Stomach (tissue), 9 donors: ENCODE results near the gene STRADB. TPM values are rescaled to one million over a fixed set of nuclear protein-coding genes. Genes with fewer than 3 reads are reported as not detected.
"Not testable (repeated sequence)": the region's sequence is repeated elsewhere in the genome, so short reads cannot be mapped to it uniquely, and the experiment has no call there.

ENCODE experiments used
- DNase-seq, 2 donors: peaks; one replicate each; pipeline versions ENCODE4 v3.0.0 to v3.0.0-alpha.2; 2013 to 2019
- H3K27ac ChIP-seq, 5 donors: fragments of 200-600 bp in 4 of 5; sonication (generic) in 4 of 5; one replicate each; pipeline ENCODE4 v1.5.1; 2013 to 2019; ENCODE audit warnings: mild to moderate bottlenecking in 1 of 5, moderate library complexity in 1 of 5
- H3K27me3 ChIP-seq, 3 donors: fragments of 200-600 bp; sonication (generic); one replicate each; pipeline ENCODE4 v1.5.1; 2017 to 2019; ENCODE audit warnings: mixed run types in 1 of 3
- H3K36me3 ChIP-seq, 4 donors: fragments of 200-600 bp; sonication (generic); 1 replicate in 3 of 4; 2 replicates in 1 of 4; pipeline ENCODE4 v1.5.1; 2016 to 2019
- H3K4me1 ChIP-seq, 4 donors: fragments of 200-600 bp; sonication (generic); one replicate each; pipeline ENCODE4 v1.5.1; 2016 to 2019
- H3K4me3 ChIP-seq, 4 donors: fragments of 200-600 bp; sonication (generic) in 3 of 4; one replicate each; pipeline ENCODE4 v1.5.1; 2016 to 2019; ENCODE audit warnings: mild to moderate bottlenecking in 1 of 4
- H3K9me3 ChIP-seq, 4 donors: fragments of 200-600 bp; sonication (generic); one replicate each; pipeline ENCODE4 v1.5.1; 2016 to 2019
- CTCF ChIP-seq, 7 experiments: fragments of 450-650 bp in 4 of 7; fragments of 200-600 bp in 3 of 7; sonication (generic) in 3 of 7; IDR thresholded peaks; one replicate each; pipeline ENCODE4 v1.5.1; 2016 to 2019; ENCODE audit warnings: antibody characterized with exemption in 7 of 7, control low read depth in 2 of 7, mild to moderate bottlenecking in 1 of 7
- EP300 ChIP-seq: sonication (generic); formaldehyde crosslinking; IDR thresholded peaks from one replicate; pipeline ENCODE4 v1.6.1; 2017; ENCODE audit warnings: antibody characterized with exemption
- POLR2A ChIP-seq, 4 donors: fragments of 450-650 bp; IDR thresholded peaks; one replicate each; pipeline ENCODE4 v1.6.1; 2016; ENCODE audit warnings: antibody characterized with exemption in 4 of 4, control low read depth in 2 of 4, mild to moderate bottlenecking in 1 of 4, moderate library complexity in 1 of 4
- POLR2AphosphoS5 ChIP-seq, 3 donors: sonication (generic); formaldehyde crosslinking; IDR thresholded peaks; one replicate each; pipeline ENCODE4 v1.6.1; 2016; ENCODE audit warnings: antibody characterized with exemption in 3 of 3
- WGBS, 5 donors: extraction: QIAGEN DNeasy Blood & Tissue Kit in 3 of 5; methylation state at CpG; one replicate each; pipeline versions ENCODE4 v1.1.5 to v1.1.7; 2013 to 2018; 5-methylcytosine and 5-hydroxymethylcytosine counted together
- intact Hi-C: fragments of 100-400 bp; cut with DNase I; formaldehyde crosslinking; loops from one replicate; pipeline ENCODE4 v1.15.1; 2023; ENCODE audit warnings: low total_unique reads
- polyA plus RNA-seq, 3 donors: library from polyadenylated mRNA; stranded (reverse); fragments of 200-250 nt; gene quantifications; one replicate each; pipeline ENCODE4 v1.2.3, GENCODE V29; 2013
- total RNA-seq, 5 donors: library from RNA; depleted of rRNA; stranded (reverse); fragments of >200 nt; gene quantifications; one replicate each; pipeline versions ENCODE4 v1.1.0 to v1.2.3, GENCODE V29; 2014 to 2016
- donor health status: healthy with polysubstance abuse.
- donor health status: Bipolar disorder and iron deficiency.
- donor health status: healthy.

STRADB gene
- total and polyA plus RNA-seq, 8 donors = 7.9 to 93.4 (median 22.9) TPM

DNA sequence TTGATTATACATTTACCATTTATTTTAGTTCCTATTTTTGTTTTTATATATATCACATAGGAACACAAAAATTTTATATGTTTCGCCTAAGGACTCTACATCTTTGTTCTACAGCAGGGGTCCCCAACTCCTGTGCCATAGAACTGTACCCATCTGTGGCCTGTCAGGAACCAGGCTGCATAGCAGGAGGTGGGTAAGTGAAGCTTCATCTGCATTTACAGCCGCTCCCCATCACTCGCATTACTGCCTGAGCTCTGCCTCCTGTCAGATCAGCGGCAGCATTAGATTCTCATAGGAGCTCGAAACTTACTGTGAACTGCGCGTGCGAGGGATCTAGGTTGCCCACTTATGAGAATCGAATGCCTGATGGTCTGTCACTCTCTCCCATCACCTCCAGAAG is 25.6 kb upstream of the STRADB start:
- Histone ChIP-seq H3K27ac (no peak overlapping the region), H3K9me3 (no peaks in the 10 kb centered on the region), H3K36me3 (no peaks in the 10 kb centered on the region), H3K4me3 (no peak overlapping the region), H3K27me3 (no peaks in the 10 kb centered on the region), H3K4me1 (peaks cover 0 to 13% (median 4%) of the 10 kb centered on the region in 4 donors)
- no peak for DNase-seq
- 91 to 98% (median 92%) methylated on average over 9 of the region's 9 CpGs for WGBS, 5 donors
- TF ChIP-seq POLR2A (IDR thresholded peaks at IDR 0.05) (no peak), EP300 (no peak)
- intact Hi-C loops = no loop called here

DNA sequence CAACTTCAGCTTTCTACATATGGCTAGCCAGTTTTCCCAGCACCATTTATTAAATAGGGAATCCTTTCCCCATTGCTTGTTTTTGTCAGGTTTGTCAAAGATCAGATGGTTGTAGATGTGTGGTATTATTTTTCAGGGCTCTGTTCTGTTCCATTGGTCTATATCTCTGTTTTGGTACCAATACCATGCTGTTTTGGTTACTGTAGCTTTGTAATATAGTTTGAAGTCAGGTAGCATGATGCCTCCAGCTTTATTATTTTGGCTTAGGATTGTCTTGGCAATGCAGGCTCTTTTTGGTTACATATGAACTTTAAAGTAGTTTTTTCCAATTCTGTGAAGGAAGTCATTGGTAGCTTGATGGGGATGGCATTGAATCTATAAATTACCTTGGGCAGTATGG is 23.2 kb upstream of the STRADB start:
- H3K4me3 ChIP-seq, H3K36me3 ChIP-seq, DNase-seq, H3K27me3 ChIP-seq, H3K9me3 ChIP-seq, H3K27ac ChIP-seq, intact Hi-C loops: not testable (repeated sequence)
- peaks cover 8 to 28% (median 19%) of the 10 kb centered on the region in 4 donors for H3K4me1 ChIP-seq

- H3K27ac ChIP-seq, H3K9me3 ChIP-seq, H3K36me3 ChIP-seq, H3K4me3 ChIP-seq, intact Hi-C loops, H3K27me3 ChIP-seq, DNase-seq: not testable (repeated sequence)
- H3K4me1 ChIP-seq = peaks cover 8 to 33% (median 23%) of the 10 kb centered on the region in 4 donors
- WGBS, 5 donors = 86 to 98% (median 91%) methylated on average over 5 to 6 of the region's 6 CpGs
Measured at GRCh38 chr2:201429835-201430234, 21.7 kb upstream of the STRADB start.

- peaks cover 8 to 30% (median 23%) of the 10 kb centered on the region in 4 donors for H3K4me1 ChIP-seq
- WGBS, 5 donors = 96 to 98% (median 96%) methylated on average over 12 of the region's 12 CpGs
- H3K36me3 ChIP-seq, H3K27ac ChIP-seq, H3K27me3 ChIP-seq, DNase-seq, H3K4me3 ChIP-seq, intact Hi-C loops, H3K9me3 ChIP-seq: not testable (repeated sequence)
Measured at GRCh38 chr2:201430322-201430721, 21.2 kb upstream of the STRADB start.

DNA sequence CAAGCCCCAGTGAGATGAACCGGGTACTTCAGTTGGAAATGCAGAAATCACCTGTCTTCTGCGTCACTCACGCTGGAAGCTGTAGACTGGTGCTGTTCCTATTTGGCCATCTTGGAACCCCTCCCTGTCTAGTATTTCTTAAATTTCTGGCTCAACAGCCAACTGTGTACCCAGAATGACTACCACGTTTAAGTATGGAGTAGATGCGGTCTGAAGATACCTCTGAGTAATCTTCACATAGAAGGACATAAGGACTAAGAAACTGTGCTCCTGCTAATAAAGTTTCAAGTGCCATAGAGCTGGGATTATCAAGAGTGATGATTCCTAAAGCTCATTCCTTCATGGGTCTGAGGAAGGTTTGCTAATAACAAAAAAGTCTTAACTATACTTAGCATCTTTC is 20.7 kb upstream of the STRADB start:
- no peak overlapping the region for H3K4me3 ChIP-seq
- no peak for TF ChIP-seq EP300
- H3K27ac ChIP-seq = no peak overlapping the region
- no peak for DNase-seq
- WGBS, 5 donors = 75 to 99% (median 97%) methylated on average over 4 to 5 of the region's 5 CpGs
- H3K27me3 ChIP-seq = no peaks in the 10 kb centered on the region
- no peaks in the 10 kb centered on the region for H3K36me3 ChIP-seq
- H3K9me3 ChIP-seq = no peaks in the 10 kb centered on the region
- H3K4me1 ChIP-seq = peaks cover 8 to 30% (median 23%) of the 10 kb centered on the region in 4 donors
- intact Hi-C loops = no loop called here

GRCh38 chr2:201432038-201432620 is 19.4 kb upstream of the STRADB start:
- peak overlapping the region in 4 of 5 donors; percentile 18 to 66 (median 48) for H3K27ac ChIP-seq
- intact Hi-C loops = no loop called here

More at GRCh38 chr2:201432038-201432620, 19.4 kb upstream of the STRADB start:
- H3K27me3 ChIP-seq = no peaks in the 10 kb centered on the region
- TF ChIP-seq POLR2AphosphoS5 (IDR thresholded peaks at IDR 0.05) (no peak), EP300 (no peak), POLR2A (IDR thresholded peaks at IDR 0.05) (no peak), CTCF (IDR thresholded peaks at IDR 0.05) (no peak)
- no peaks in the 10 kb centered on the region for H3K9me3 ChIP-seq
- no peak overlapping the region for H3K4me3 ChIP-seq
- H3K4me1 ChIP-seq = peaks cover 8 to 30% (median 23%) of the 10 kb centered on the region in 4 donors
- peak in 1 of 2 donors; percentile 26 for DNase-seq
- WGBS, 5 donors = 42 to 72% (median 48%) methylated on average over 4 of the region's 4 CpGs
- no peaks in the 10 kb centered on the region for H3K36me3 ChIP-seq
